Loucy (cell line): ENCODE results near the gene RSRP1.

Experiments used
- H2AFZ ChIP-seq: fragments of 200-600 bp; sonication (generic); 2 replicates; pipeline ENCODE4 v1.6.0; 2016; ENCODE audit warnings: antibody characterized with exemption, mild to moderate bottlenecking, low read length, moderate library complexity
- H3F3A ChIP-seq: fragments of 200-600 bp; 2 replicates; pipeline ENCODE4 v1.6.0; 2016; ENCODE audit warnings: antibody characterized with exemption, low read depth, mild to moderate bottlenecking
- H3K27me3 ChIP-seq: fragments of 200-600 bp; sonication (generic); 2 replicates; pipeline ENCODE4 v1.6.1; 2014; ENCODE audit warnings: low read length, mild to moderate bottlenecking; ENCODE audit not compliant: insufficient read depth, poor library complexity, severe bottlenecking
- H3K36me3 ChIP-seq: fragments of 200-600 bp; sonication (generic); 2 replicates; pipeline ENCODE4 v1.6.1; 2016; ENCODE audit warnings: low read length; ENCODE audit not compliant: insufficient read depth
- H3K4me1 ChIP-seq: fragments of 200-600 bp; sonication (generic); 2 replicates; pipeline ENCODE4 v1.5.1; 2014; ENCODE audit warnings: low read length, mild to moderate bottlenecking; ENCODE audit not compliant: insufficient read depth, poor library complexity, severe bottlenecking
- H3K4me2 ChIP-seq: fragments of 200-600 bp; sonication (generic); 2 replicates; pipeline ENCODE4 v1.6.0; 2014; ENCODE audit warnings: antibody characterized with exemption, low read length, low read depth, mild to moderate bottlenecking; ENCODE audit not compliant: poor library complexity, severe bottlenecking
- H3K4me3 ChIP-seq: fragments of 200-600 bp; sonication (generic); 2 replicates; pipeline ENCODE4 v1.5.1; 2014; ENCODE audit warnings: low read length, mild to moderate bottlenecking, mixed read lengths; ENCODE audit not compliant: poor library complexity, severe bottlenecking
- H3K79me2 ChIP-seq: fragments of 200-600 bp; sonication (generic); 2 replicates; pipeline ENCODE4 v1.6.1; 2014; ENCODE audit warnings: low read length; ENCODE audit not compliant: insufficient read depth
- H3K9ac ChIP-seq: fragments of 200-600 bp; sonication (generic); 2 replicates; pipeline ENCODE4 v1.6.0; 2014; ENCODE audit warnings: mild to moderate bottlenecking, low read depth, low read length, moderate library complexity; ENCODE audit not compliant: poor library complexity, severe bottlenecking
- H3K9me2 ChIP-seq: fragments of 200-600 bp; sonication (generic); replicated peaks from 2 replicates; pipeline ENCODE4 v1.6.1; 2016; ENCODE audit warnings: low read depth, low read length, mixed read lengths
- H3K9me3 ChIP-seq: fragments of 200-600 bp; sonication (generic); 2 replicates; pipeline ENCODE4 v1.6.1; 2014; ENCODE audit warnings: mild to moderate bottlenecking, antibody characterized with exemption, low read length, low read depth; ENCODE audit not compliant: insufficient read depth
- H4K20me1 ChIP-seq: fragments of 200-600 bp; sonication (generic); 2 replicates; pipeline ENCODE4 v1.6.0; 2014; ENCODE audit warnings: antibody characterized with exemption, low read length, mild to moderate bottlenecking; ENCODE audit not compliant: insufficient read depth, poor library complexity, severe bottlenecking
- CTCF ChIP-seq: fragments of 200-600 bp; sonication (generic); conservative IDR thresholded peaks from 2 replicates; pipeline ENCODE4 v1.5.1; 2014; ENCODE audit warnings: mild to moderate bottlenecking, antibody characterized with exemption, low read length
- EZH2phosphoT487 ChIP-seq: fragments of 200-600 bp; IDR thresholded peaks from 2 replicates; pipeline ENCODE4 v1.6.1; 2018; ENCODE audit warnings: antibody characterized with exemption, mild to moderate bottlenecking, moderate library complexity, borderline replicate concordance

RSRP1 gene

GRCh38 chr1:25194572-25195020, 52.7 kb downstream of the RSRP1 start:
- H3K27me3 ChIP-seq, result no peaks in the 10 kb centered on the region
- H2AFZ ChIP-seq, result no peak overlapping the region
- no peaks in the 10 kb centered on the region for H3K36me3 ChIP-seq
- H3K4me2 ChIP-seq, result no peak overlapping the region
- H3K9ac ChIP-seq, result no peak overlapping the region
- H3F3A ChIP-seq, result no peaks in the 10 kb centered on the region
- no peaks in the 10 kb centered on the region for H3K4me1 ChIP-seq
- no peaks in the 10 kb centered on the region for H4K20me1 ChIP-seq
- no peaks in the 10 kb centered on the region for H3K9me3 ChIP-seq
- H3K4me3 ChIP-seq, result no peak overlapping the region
- H3K79me2 ChIP-seq, result no peaks in the 10 kb centered on the region
- H3K9me2 ChIP-seq, result no peaks in the 10 kb centered on the region
- TF ChIP-seq EZH2phosphoT487 (no peak), CTCF (no peak)

- Histone ChIP-seq H3K36me3 (no peaks in the 10 kb centered on the region), H3K27me3 (no peaks in the 10 kb centered on the region), H3K4me3 (no peak overlapping the region), H3K4me1 (no peaks in the 10 kb centered on the region), H3F3A (no peaks in the 10 kb centered on the region), H3K9me3 (no peaks in the 10 kb centered on the region), H3K79me2 (no peaks in the 10 kb centered on the region), H3K4me2 (no peak overlapping the region), H4K20me1 (no peaks in the 10 kb centered on the region), H2AFZ (no peak overlapping the region), H3K9ac (no peak overlapping the region), H3K9me2 (no peaks in the 10 kb centered on the region)
- TF ChIP-seq CTCF (no peak), EZH2phosphoT487 (no peak)
These were observed 53.2 kb downstream of the RSRP1 start for GRCh38 chr1:25194054-25194453.

- Histone ChIP-seq H3K79me2 (no peaks in the 10 kb centered on the region), H3K9me3 (no peaks in the 10 kb centered on the region), H3K4me1 (no peaks in the 10 kb centered on the region), H3K27me3 (no peaks in the 10 kb centered on the region), H2AFZ (no peak overlapping the region), H3K36me3 (no peaks in the 10 kb centered on the region), H3K4me2 (no peak overlapping the region), H4K20me1 (no peaks in the 10 kb centered on the region), H3F3A (no peaks in the 10 kb centered on the region), H3K4me3 (no peak overlapping the region), H3K9ac (no peak overlapping the region), H3K9me2 (no peaks in the 10 kb centered on the region)
- TF ChIP-seq CTCF, result no peak
- TF ChIP-seq EZH2phosphoT487, result no peak
These were observed 54.0 kb downstream of the RSRP1 start for GRCh38 chr1:25193229-25193628.
